Measurements from ENCODE around the gene SLC26A6. TPM values are rescaled to one million over a fixed set of nuclear protein-coding genes. Genes with fewer than 3 reads are reported as not detected.

Gene SLC26A6
- total and polyA plus RNA-seq, 2 of the 13 experiments (the other 11 are each of a cell fraction or from before 2014, with no cell fraction given): 40.7 to 184 TPM

DNA sequence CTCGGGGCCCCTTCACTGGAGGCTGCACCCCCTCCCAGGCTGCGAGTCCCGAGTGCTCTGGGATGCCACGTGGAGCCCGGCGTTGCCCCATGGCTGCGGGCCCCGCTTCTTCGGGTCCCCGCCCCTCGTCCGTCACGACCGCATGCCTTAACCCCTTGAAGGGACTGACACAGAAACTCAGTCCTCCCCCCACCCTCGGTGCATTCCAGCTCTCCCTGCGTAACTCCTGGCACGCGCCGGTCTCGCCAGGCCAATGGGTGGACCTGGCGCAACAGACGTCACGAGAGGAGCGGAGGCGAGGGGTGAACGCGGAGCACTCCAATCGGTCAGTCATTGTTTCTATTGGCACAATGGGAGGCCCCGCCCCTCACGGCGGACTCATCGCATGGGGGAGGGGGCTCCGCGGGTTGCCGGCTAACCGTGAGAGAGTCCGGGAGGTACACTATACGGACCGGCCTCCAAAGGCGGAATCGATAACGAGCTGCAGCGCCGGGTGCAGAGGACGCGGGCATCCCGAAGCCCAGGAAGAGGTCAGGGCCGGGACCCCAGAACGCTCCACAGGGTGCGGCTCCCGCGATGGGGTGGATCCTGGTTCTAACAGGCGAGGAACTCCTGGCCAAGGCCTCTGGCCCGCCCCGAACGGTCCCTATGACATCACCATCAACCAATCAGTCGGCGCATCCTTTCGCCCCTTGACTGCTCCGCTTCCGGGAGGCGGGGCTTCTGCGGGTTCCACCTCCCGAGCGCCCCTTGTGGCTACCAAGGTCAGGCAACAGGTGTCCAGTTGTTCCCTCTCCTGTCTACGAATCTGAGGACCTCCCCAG is 28.4 kb upstream of the SLC26A6 start (continued):
- TF ChIP-seq, protein P1, sequence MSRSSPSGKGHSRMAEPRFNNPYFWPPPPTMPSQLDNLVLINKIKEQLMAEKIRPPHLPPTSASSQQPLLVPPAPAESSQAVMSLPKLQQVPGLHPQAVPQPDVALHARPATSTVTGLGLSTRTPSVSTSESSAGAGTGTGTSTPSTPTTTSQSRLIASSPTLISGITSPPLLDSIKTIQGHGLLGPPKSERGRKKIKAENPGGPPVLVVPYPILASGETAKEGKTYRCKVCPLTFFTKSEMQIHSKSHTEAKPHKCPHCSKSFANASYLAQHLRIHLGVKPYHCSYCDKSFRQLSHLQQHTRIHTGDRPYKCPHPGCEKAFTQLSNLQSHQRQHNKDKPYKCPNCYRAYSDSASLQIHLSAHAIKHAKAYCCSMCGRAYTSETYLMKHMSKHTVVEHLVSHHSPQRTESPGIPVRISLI (CRISPR knock-in tag; IDR thresholded peaks at IDR 0.05; ENCODE audit: borderline replicate concordance): 0 out of 2 replicates have a peak, but pooled peaks have one; percentile 17
- TF ChIP-seq ZNF841 (CRISPR knock-in tag; IDR thresholded peaks at IDR 0.05; ENCODE audit: borderline replicate concordance) (no peak), ZNF292 (CRISPR knock-in tag; IDR thresholded peaks at IDR 0.05; ENCODE audit: borderline replicate concordance, low read depth) (no peak), HOXA9 (CRISPR knock-in tag; IDR thresholded peaks at IDR 0.05; ENCODE audit: borderline replicate concordance) (no peak), ZFP82 (CRISPR knock-in tag; IDR thresholded peaks at IDR 0.05; ENCODE audit: borderline replicate concordance) (no peak), ZBTB3 (CRISPR knock-in tag; IDR thresholded peaks at IDR 0.05; ENCODE audit: borderline replicate concordance, low read depth) (no peak), MBD4 (IDR thresholded peaks at IDR 0.05; ENCODE audit: borderline replicate concordance, low read length) (no peak), CCDC6 (CRISPR knock-in tag; IDR thresholded peaks at IDR 0.05) (no peak; the same call in 1 of the 2 replicates), MTF1 (CRISPR knock-in tag; IDR thresholded peaks at IDR 0.05) (no peak; the same call in 1 of the 2 replicates), ATM (IDR thresholded peaks at IDR 0.05; ENCODE audit: borderline replicate concordance) (no peak), KAT2B (IDR thresholded peaks at IDR 0.05; ENCODE audit: borderline replicate concordance, low read depth, low read length) (no peak), SMARCE1 (IDR thresholded peaks at IDR 0.05; ENCODE audit: borderline replicate concordance) (no peak), FOXM1 (CRISPR knock-in tag; IDR thresholded peaks at IDR 0.05) (no peak), ZNF780A (CRISPR knock-in tag; IDR thresholded peaks at IDR 0.05) (no peak; the same call in 1 of the 2 replicates), ARNTL (CRISPR knock-in tag; IDR thresholded peaks at IDR 0.05) (peak; percentile 87)
- TF ChIP-seq, protein P2, sequence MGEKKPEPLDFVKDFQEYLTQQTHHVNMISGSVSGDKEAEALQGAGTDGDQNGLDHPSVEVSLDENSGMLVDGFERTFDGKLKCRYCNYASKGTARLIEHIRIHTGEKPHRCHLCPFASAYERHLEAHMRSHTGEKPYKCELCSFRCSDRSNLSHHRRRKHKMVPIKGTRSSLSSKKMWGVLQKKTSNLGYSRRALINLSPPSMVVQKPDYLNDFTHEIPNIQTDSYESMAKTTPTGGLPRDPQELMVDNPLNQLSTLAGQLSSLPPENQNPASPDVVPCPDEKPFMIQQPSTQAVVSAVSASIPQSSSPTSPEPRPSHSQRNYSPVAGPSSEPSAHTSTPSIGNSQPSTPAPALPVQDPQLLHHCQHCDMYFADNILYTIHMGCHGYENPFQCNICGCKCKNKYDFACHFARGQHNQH (CRISPR knock-in tag; IDR thresholded peaks at IDR 0.05): no peak; the same call in none of the 2 replicates
- TF ChIP-seq, protein P3, sequence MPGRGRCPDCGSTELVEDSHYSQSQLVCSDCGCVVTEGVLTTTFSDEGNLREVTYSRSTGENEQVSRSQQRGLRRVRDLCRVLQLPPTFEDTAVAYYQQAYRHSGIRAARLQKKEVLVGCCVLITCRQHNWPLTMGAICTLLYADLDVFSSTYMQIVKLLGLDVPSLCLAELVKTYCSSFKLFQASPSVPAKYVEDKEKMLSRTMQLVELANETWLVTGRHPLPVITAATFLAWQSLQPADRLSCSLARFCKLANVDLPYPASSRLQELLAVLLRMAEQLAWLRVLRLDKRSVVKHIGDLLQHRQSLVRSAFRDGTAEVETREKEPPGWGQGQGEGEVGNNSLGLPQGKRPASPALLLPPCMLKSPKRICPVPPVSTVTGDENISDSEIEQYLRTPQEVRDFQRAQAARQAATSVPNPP (CRISPR knock-in tag; IDR thresholded peaks at IDR 0.05): no peak
- TF ChIP-seq, protein P4, sequence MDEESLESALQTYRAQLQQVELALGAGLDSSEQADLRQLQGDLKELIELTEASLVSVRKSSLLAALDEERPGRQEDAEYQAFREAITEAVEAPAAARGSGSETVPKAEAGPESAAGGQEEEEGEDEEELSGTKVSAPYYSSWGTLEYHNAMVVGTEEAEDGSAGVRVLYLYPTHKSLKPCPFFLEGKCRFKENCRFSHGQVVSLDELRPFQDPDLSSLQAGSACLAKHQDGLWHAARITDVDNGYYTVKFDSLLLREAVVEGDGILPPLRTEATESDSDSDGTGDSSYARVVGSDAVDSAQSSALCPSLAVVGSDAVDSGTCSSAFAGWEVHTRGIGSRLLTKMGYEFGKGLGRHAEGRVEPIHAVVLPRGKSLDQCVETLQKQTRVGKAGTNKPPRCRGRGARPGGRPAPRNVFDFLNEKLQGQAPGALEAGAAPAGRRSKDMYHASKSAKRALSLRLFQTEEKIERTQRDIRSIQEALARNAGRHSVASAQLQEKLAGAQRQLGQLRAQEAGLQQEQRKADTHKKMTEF (CRISPR knock-in tag; IDR thresholded peaks at IDR 0.05): peak; percentile 87
- TF ChIP-seq, protein P5, sequence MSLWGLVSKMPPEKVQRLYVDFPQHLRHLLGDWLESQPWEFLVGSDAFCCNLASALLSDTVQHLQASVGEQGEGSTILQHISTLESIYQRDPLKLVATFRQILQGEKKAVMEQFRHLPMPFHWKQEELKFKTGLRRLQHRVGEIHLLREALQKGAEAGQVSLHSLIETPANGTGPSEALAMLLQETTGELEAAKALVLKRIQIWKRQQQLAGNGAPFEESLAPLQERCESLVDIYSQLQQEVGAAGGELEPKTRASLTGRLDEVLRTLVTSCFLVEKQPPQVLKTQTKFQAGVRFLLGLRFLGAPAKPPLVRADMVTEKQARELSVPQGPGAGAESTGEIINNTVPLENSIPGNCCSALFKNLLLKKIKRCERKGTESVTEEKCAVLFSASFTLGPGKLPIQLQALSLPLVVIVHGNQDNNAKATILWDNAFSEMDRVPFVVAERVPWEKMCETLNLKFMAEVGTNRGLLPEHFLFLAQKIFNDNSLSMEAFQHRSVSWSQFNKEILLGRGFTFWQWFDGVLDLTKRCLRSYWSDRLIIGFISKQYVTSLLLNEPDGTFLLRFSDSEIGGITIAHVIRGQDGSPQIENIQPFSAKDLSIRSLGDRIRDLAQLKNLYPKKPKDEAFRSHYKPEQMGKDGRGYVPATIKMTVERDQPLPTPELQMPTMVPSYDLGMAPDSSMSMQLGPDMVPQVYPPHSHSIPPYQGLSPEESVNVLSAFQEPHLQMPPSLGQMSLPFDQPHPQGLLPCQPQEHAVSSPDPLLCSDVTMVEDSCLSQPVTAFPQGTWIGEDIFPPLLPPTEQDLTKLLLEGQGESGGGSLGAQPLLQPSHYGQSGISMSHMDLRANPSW (CRISPR knock-in tag; IDR thresholded peaks at IDR 0.05; ENCODE audit: borderline replicate concordance): no peak; the same call in 1 of the 2 replicates

All from HepG2 (cell line).